Activated CD8-positive, alpha-beta memory T cell treated with anti-CD3 and anti-CD28 coated beads, Interleukin-2, amount 50 U/mL, for 1 hour (primary cell): ENCODE results near the gene PCBD2.
"Not testable (repeated sequence)": the region's sequence is repeated elsewhere in the genome, so short reads cannot be mapped to it uniquely, and the experiment has no call there.

Experiments
- DNase-seq: peaks from one replicate; pipeline ENCODE4 v3.0.0-alpha.2; 2020; ENCODE audit errors: extremely low read depth

PCBD2 gene

DNA sequence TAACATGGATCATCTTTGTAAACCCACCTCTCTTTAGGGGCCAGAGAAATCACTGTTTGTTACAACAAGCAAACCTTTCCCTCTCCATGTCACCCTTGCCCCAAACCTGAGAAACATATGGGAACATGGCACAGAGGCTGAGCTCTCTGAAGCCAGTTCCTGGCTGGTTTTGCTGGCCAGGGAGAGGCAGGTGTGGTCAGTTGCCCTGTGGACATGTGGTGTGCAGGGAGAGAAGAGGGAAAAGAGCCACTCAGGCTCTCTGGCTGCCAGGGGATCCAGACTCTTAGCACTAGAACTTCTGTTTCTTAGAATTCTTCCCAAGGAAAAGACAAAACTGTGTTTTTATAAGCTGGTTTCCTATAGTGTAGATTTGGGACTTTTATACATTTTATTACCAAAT lies 58.2 kb downstream of the PCBD2 start:
- no peak for DNase-seq

DNA sequence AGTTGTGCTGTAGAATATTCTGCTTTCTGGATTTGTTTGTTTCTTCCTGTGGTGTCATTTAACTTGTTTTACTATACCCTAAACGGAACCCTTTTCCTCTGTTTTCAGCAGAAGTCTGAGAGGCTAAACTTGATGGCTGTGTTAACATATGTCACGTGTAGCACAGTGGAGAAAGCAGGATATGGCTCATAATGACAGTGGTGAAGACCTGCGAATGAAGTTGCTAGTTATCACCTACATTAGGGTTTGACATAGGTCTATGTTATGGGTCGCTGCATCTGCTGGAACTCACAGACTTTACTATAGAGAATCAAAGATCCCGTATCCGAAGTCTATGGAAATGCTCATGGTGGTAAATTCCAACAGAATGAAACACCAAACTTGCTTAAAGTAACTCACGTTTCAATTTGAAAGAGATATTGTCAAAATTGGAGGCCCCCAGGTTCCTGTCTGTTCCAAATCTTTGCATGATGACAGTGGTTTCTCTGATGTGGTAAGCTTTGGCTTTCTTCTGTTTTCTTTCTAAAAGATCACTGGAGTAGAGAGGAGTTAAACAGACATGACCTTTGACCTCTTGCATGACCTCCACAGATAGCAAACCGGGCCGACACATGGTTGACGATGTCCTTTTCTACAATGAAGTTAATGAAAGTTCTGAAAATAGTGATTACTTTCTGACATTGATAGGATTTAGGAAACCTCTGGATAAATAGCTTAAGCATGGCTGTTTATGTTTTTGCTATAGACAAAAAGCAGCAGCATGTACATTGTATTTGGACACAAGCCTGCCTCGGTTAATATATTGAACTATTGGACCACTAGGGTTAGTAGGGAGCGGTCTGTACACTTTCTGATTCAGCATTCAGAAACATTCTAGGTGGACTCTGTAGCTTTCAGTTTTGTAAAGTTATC lies 59.7 kb downstream of the PCBD2 start:
- no peak for DNase-seq

DNA sequence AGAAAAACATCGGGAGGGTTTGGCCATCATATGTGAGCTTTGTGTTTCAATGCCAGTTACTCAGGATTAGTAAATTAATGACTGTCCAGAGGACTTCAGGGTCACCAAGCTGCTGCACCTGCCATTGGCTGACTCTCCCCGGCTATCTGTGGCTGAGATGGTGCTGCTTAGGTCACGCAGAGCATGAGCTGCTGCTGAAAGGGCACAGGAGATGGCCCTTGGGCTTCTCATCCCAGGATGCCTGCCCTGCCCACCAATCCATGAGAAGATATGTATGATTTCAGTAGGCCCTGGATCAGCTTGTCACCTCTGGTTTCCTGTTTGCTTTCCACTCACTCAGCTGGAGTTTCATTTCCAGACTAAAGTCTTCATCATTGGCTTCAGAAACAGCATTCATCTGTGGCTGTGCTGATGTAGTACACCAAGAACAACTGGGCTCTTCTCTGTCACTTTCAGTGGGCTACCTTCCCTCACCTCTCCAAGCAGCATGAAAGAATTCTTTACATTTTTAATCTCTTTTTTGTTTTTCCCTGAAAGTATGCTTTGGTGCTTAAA lies 60.4 kb downstream of the PCBD2 start:
- DNase-seq, result no peak

DNA sequence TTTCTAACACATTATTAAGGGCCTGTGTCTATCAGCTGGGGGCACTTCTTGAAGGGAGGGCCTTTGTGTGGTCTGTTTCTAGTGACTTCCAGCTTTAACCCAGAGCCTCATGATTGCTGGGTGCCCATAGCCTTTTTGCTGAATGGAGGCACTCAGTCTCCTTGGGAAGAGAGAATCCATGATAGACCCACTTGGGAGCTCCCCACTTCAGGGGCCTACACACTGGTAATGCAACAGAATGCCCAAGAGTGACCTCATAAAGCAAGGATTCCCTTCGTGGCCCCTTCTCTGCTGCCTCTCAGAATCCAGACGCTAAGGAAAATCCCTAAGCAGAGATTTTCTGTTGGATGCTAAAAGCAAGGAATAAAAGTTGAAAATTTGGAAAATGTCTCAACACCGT lies 62.7 kb downstream of the PCBD2 start, which contains the start of gene CATSPER3:
CATSPER3 (plus strand) TSS at position 301 of the 400 bp plus-strand sequence; CDS start at position 386, 85 bp downstream.
- DNase-seq, result no peak

DNA sequence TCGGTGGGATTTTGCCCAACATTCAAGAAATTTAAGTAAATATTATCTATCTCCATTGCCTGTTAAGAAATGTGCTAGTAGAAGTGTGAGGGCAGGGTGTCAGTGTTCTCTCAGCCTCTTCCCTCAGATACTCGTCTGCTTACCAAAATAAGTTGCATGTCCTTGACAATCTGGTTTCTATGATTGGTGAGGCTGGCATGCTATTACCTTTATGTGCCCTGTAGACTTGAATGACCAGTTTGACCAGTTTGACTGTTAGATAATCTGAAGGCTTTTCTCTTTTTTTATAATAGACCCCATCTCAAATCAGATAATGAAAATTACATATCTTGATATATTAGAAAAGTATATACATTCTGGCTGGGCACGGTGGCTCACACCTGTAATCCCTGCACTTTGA lies 63.1 kb downstream of the PCBD2 start:
- no peak for DNase-seq

DNA sequence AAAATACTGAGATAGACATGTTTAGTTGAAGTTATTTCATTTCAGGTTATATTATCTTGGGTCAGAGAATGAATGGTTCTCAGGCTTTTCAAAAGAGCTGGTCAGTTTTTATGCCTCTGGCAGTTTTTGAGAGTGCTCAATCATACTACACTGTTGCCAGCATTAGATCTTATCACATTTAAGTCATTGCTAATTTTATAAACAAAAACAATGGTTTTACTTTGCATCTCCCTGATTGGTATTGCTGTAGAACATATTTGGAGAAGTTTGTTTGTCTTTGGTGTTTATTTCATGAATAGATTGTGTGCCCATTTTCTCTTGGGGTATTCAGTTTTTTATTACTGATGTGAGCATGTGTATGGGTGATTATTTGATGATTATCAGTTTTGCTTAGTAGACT lies 64.2 kb downstream of the PCBD2 start:
- DNase-seq, result no peak

DNA sequence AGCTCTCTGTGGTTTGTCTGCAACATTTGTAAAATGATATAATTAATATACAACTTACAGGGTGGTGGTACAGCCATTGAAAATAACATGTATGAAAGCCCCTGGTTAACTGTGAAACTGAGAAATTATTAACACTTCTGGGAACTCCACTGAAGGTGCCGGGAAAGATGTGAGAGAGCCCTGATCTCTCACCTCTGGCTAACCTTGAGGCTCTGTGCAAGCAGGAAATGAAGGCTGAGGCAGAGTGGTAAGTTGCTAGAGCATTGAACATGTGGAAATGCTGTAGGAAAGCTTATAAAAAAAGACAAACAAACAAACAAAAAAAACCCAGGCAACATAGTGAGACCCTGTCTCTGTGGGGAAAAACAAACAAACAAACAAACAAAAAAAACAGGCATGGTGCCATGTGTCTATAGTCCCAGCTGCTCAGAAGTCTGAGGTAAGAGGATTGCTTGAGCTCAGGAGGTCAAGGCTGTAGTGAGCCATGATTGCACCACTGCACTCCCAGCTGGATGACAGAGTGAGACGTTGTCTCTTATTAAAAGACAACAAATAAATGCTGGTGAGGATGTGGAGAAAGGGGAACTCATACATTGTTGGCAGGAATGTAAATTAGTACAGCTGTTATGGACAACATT lies 70.3 kb downstream of the PCBD2 start:
- DNase-seq, result no peak

DNA sequence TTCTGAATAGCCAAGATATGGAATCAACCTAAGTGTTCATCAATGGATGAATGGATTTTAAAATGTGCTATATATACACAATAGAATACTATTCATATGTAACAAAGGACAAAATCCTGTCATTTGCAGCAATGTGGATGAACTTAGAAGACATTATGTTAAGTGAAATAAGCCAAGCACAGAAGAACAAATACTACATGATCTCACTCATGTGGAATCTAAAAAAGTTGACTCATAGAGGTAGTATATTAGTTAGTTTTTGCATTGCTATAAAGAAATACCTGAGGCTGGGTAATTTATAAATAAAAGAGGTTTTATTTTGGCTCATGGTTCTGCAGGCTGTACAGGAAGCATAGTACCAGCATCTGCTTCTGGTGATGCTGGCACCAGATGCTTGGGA lies 70.9 kb downstream of the PCBD2 start:
- no peak for DNase-seq

DNA sequence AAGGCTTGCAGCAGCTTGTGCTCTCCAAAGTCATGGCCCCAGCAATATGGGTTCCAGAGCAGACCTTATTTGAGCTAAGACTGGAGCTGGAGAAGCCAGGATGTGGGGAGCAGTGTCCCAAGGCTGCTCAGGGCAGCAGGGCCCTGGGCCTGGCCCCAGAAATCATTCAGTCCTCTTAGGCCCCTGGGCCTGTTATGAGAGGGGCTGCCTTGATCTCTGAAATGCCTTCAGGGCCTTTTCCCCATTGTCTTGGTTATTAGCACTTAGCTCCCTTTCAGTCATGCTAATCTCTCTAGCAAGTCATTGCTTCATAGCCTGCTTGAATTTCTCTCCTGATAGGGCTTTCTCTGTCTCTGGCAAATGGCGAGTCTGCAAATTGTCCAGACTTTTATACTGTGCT lies 71.9 kb downstream of the PCBD2 start:
- no peak for DNase-seq

DNA sequence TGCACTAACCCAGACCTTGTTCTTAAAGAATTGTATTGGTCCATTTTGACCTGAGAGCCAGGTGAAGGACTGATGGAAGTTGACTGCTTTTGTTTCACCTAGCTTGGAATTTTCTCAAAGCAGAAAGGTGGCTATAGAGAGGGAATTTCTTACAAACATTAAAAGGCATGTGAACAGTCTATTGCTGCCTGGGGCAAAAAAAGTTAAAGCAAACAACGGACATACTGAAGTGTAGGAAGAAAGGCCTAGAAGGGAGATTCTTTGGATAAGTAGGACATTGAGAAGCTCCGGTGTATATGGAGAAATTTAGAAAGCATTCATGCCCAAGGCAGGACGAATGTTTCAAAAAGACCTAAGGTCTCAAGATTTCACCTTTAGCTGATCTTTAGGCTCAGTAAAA lies 74.5 kb downstream of the PCBD2 start:
- no peak for DNase-seq

DNA sequence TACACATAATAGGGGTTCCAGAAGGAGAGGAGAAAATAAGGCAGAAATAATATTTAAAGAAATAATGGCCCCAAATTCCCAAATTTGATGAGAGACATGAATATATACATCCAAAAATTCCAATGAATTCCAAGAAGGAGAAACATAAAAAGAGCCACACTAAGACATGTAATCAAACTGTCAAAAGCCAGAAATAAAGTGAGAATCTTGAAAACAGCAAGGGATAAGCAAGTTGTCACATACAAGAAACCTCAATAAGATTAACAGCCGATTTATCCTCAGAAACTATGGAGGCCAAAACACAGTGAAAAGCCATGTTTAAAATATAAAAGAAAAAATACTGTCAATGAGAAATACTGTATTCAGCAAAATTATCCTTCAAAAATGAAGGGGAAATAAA lies 77.3 kb downstream of the PCBD2 start:
- DNase-seq, result no peak

DNA sequence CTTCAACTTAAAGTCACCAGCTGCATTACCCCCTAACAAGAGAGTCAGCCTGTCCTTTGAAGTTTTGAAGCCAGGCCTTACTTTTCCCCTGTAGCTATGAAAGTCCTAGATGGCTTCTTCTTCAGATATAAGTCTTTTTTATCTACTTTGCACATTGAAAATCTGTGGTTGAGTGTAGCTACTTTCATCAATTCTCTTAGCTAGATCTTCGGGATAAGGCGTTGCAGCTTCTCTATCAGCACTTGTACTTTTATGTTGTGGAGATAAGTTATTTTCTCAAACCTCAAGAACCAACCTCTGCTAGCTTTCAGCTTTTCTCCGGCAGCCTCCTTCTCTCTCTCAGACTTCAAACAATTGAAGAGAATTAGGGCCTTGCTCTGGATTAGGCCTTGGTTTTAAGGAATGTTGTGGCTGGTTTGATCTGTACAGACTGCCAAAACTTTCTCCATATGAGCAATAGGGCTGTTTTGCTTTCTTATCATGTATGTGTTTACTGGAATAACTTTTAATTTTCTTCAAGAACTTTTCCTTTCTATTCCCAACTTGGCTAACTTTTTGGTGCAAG lies 84.4 kb downstream of the PCBD2 start:
- DNase-seq, result no peak

DNA sequence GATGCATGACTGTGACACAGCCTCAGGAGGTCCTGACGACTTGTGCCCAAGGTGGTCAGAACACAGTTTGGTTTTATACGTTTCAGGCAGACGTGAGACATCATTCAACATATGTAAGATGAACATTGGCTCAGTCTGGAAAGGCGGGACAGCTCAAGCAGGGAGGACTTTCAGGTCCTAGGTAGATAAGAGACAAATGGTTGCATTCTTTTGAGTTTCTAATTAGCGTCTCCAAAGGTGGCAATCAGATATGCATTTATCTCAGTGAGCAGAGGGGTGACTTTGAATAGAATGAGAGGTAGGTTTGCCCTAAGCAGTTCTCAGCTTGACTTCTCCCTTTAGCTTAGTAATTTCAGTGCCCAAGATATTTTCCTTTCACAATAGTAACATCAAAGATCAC lies 85.3 kb downstream of the PCBD2 start:
- not testable (repeated sequence) for DNase-seq

DNA sequence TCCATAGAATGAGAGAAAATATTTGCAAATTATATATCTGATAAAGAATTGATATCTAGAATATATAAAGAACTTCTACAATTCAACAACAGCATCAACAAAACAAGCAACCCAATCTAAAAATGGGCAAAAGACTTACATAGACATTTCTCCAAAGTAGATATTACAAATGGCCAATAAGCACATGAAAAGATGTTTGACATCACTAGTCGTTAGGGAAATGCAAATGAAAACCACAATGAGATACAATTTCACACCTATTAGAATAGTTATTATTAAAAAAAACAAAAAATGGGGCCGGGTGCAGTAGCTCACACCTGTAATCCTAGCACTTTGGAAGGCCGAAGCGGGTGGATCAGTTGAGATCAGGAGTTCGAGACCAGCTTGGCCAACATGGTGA lies 87.2 kb downstream of the PCBD2 start:
- no peak for DNase-seq

DNA sequence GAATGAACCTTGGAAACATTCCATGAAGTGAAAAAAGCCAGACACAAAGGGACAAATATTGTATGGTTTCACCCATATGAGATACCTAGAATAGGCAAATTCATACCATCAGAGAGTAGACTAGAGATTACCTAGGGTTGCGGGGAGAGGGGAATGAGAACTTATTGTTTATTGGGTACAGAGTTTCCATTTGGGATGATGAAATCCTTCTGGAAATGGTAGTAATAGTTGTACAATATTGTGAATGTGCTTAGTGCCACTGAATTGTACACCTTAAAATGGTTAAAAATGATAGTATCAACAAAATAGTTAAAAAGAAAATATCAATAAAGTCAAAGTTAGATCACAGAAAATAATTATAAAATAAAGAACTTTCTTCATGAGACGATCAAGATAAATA lies 88.2 kb downstream of the PCBD2 start:
- DNase-seq, result no peak

DNA sequence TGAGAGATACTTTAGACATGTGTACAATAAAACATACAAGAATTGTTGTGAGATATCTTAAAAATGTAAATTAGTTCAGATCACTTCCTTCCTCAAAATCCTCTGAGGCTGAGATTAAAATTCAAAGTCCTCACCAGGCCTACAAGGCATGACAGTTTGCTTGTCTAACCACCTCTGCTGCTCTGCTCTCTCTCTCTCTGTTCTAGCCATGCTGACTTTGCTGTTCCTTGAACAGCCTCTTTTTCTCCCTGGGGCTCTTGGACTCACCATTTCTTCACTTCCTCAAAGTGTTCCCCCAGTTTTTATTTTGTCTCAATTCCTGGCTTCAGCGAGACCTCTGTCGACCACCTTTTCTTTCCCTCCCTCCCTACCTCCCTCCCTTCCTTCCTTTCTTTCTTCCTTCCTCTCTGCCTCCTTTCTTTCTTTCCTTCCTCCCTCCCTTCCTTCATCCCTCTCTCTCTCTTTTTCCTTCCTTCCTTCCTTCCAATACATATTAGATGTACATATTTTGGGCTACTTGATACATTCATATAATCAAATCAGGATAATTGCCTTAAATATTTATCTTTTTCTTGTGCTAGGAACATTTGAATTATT lies 89.7 kb downstream of the PCBD2 start:
- no peak for DNase-seq

DNA sequence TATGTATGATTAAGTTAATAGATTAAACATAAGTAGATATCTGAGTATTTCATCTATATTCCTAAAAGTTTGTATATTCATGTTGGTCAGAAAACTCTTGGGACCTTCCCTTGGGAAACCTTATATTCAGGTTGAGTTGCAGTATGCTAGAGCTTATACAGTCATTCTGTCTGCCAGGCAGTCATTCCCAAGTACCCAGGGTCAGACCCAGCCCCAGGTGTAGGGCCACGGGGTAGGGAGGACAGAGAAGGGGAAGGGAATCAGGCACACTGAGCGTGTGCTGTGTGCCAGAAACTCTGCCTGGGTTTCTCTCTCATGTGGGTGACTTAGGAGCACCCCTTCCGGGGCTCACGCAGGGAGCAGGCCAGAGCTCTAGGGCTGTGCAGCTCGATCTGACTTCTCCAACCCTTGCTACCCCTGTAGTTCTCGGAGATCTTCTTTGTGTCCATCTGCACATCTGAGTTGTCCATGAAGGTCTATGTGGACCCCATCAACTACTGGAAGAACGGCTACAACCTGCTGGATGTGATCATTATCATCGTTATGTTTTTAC lies 91.0 kb downstream of the PCBD2 start:
- no peak for DNase-seq

DNA sequence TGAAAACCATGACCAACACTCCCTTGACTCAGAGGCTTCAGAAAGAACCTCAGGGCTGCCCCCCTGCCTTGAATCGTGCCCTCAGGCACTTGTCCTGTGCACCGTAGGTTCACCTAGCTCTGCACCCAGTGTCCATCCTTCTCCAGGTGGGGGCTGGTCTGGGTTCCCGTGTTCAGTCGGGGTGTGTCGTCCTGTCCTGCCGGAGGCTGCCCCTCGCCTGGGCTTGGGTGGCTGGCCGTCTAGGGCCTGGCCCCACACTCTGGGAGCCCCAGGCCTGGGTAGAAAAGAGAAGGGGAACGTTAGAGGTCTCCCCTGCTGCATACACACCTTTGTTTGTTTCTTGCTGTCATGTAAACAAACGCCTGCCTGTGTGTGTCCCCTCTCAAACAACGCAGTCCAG lies 92.1 kb downstream of the PCBD2 start:
- DNase-seq, result no peak

DNA sequence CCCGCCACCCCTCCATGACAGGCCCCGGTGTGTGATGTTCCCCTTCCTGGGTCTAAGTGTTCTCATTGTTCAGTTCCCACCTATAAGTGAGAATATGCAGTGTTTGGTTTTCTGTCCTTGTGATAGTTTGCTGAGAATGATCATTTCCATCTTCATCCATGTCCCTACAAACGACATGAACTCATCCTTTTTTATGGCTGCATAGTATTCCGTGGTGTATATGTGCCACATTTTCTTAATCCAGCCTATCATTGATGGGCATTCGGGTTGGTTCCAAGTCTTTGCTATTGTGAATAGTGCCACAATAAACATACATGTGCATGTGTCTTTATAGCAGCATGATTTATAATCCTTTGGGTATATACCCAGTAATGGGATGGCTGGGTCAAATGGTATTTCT lies 93.1 kb downstream of the PCBD2 start:
- not testable (repeated sequence) for DNase-seq

DNA sequence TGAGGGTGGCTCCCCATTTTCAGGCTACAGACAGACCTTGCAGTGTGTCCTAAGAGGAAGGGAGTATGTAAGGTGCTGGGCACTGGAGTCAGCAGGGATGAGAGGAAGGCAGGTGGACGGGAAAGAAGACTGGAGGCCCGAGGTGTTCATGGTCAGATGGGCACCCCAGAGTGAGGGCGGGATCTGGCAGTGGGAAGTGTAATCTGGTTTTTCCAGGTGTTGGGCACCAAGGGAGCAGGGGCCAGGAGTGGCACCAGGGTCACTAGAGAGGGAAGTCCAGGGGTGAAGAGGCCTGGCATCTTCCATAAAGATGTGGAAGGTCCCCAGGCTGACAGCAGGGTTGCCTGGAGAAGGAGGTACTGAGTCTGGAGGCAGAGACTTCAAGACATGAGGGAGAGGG lies 99.4 kb downstream of the PCBD2 start:
- DNase-seq, result no peak

DNA sequence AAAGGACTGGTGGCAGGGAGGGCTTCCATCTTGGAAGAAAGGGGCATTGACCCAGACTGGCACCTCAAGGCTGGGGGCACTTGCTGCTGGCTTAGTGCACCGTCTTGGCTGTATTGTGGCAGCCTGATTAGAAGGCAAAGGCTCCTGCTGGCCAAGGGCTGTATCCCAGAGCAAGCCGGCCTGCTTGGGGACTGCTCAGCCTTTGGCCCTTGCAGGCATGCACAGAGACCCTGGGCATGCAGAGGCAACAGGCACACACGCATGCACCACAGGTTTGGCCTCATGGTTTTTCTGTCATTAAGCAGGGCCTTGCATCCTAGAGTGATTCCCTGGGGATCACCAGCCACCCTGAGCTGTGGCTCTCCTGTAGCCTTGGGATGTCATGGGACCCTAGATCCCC lies 100.1 kb downstream of the PCBD2 start:
- no peak for DNase-seq

DNA sequence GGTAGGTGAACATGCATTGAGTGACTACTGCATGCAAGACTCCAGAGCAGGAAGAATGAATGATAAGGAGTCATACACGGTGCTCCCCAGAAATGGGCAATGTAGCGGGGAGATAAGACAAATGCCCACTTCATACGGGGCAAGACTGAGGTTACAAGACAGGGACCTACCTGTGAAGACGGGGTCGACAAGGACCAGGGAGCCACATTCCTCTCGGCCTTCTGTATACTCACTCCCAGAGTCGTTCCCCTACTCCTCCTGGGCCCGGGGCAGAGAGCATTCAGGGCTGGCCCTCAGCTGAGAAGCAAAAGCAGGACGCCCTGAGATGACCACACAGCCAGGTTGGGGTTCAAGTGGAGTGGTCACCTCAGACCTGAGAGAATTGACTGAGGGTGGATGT lies 102.4 kb downstream of the PCBD2 start:
- DNase-seq, result no peak
